Bronchial epithelial cell (primary cell): Measurements from ENCODE around the gene GPSM1. TPM values are rescaled to one million over a fixed set of nuclear protein-coding genes. Genes with fewer than 3 reads are reported as not detected.

Source experiments
- DNase-seq: peaks from one replicate; pipeline ENCODE4 v3.0.0-alpha.2; 2010; ENCODE audit warnings: low read depth
- FAIRE-seq: peaks from 2 replicates; lab custom pipeline; 2011; peaks lifted over from hg19 to GRCh38; lab: Jason Lieb, UNC
- H3K27me3 ChIP-seq: 2 replicates; pipeline ENCODE4 v1.5.1; 2011; ENCODE audit warnings: low read length; ENCODE audit not compliant: control insufficient read depth, insufficient read depth
- H3K36me3 ChIP-seq: 2 replicates; pipeline ENCODE4 v1.5.1; 2011; ENCODE audit warnings: low read length; ENCODE audit not compliant: control insufficient read depth, insufficient read depth
- H3K4me3 ChIP-seq: 2 replicates; pipeline ENCODE4 v1.5.1; 2011; ENCODE audit warnings: mild to moderate bottlenecking, low read depth, low read length, control low read depth
- CTCF ChIP-seq: IDR thresholded peaks from 2 replicates; pipeline ENCODE4 v1.5.1; 2011; ENCODE audit warnings: mild to moderate bottlenecking, moderate library complexity, low read length, control low read depth, inconsistent platforms; ENCODE audit not compliant: insufficient read depth, severe bottlenecking
- total RNA-seq: library from RNA; depleted of rRNA; stranded (reverse); fragments of >200 nt; gene quantifications from 2 replicates; pipeline ENCODE4 v1.2.1, GENCODE V29; 2014

The GPSM1 gene
- total RNA-seq, 1 donor from 2014 or later, result 13.4 TPM

- no peak for TF ChIP-seq CTCF
- FAIRE-seq (peak; percentile 28), DNase-seq (no peak)
- H3K27me3 ChIP-seq, result no peaks in the 10 kb centered on the region
- no peak overlapping the region for H3K4me3 ChIP-seq
- H3K36me3 ChIP-seq, result peaks cover 59% of the 10 kb centered on the region
Observed at GRCh38 chr9:136391737-136392537, 64.6 kb downstream of the GPSM1 start.

GRCh38 chr9:136392538-136393449 is 65.5 kb downstream of the GPSM1 start:
- FAIRE-seq, result no peak
- DNase-seq, result no peak
- H3K36me3 ChIP-seq, result peaks cover 57% of the 10 kb centered on the region
- no peaks in the 10 kb centered on the region for H3K27me3 ChIP-seq
- no peak for TF ChIP-seq CTCF
- H3K4me3 ChIP-seq, result no peak overlapping the region

GRCh38 chr9:136393531-136393930 is 66.2 kb downstream of the GPSM1 start:
- peaks cover 57% of the 10 kb centered on the region for H3K36me3 ChIP-seq
- FAIRE-seq (no peak), DNase-seq (no peak)
- no peak for TF ChIP-seq CTCF
- no peaks in the 10 kb centered on the region for H3K27me3 ChIP-seq
- H3K4me3 ChIP-seq, result no peak overlapping the region

- peaks cover 54% of the 10 kb centered on the region for H3K36me3 ChIP-seq
Observed at GRCh38 chr9:136394312-136395019, 67.1 kb downstream of the GPSM1 start.

More at GRCh38 chr9:136394312-136395019, 67.1 kb downstream of the GPSM1 start:
- TF ChIP-seq CTCF, result no peak
- DNase-seq (no peak), FAIRE-seq (no peak)
- Histone ChIP-seq H3K27me3 (no peaks in the 10 kb centered on the region), H3K4me3 (no peak overlapping the region)
